GM19023 (cell line): Measurements from ENCODE around the gene MTHFR.
A peak's percentile ranks its signal among the peaks of the same experiment; 100 is the strongest.

Experiments
- ATAC-seq: cut with Tn5 transposase; IDR thresholded peaks from one replicate; pipeline ENCODE4 v1.9.1; 2021; ENCODE audit warnings: mild to moderate bottlenecking, moderate library complexity; ENCODE audit not compliant: unreplicated experiment

Gene MTHFR

GRCh38 chr1:11805422-11806306, at the start of gene MTHFR, which contains the start of gene CLCN6:
Gene MTHFR, minus strand, starts transcription at chr1:11805964. Its CDS starts 2,848 bp downstream, at chr1:11803116.
Gene CLCN6, plus strand, starts transcription at chr1:11806191. Its CDS starts 72 bp downstream, at chr1:11806263.
- ATAC-seq = peak; percentile 82

DNA sequence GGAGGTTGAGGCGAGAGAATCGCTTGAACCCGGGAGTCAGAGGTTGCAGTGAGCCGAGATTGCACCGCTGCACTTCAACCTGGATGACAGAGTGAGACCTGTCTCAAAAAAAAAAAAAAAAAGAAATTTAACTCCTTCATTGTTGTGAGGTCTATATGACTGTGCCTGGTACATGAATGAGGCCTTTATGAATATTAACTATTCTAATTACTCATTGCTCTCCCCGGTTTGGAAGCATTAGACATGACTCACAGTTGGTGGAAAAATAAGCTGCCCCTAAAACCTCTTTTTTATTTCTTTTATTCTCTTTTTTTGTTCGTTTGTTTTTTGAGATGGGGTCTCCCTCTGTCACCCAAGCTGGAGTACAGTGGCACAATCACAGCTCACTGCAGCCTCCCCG, 49.7 kb upstream of the MTHFR start:
- no peak for ATAC-seq

DNA sequence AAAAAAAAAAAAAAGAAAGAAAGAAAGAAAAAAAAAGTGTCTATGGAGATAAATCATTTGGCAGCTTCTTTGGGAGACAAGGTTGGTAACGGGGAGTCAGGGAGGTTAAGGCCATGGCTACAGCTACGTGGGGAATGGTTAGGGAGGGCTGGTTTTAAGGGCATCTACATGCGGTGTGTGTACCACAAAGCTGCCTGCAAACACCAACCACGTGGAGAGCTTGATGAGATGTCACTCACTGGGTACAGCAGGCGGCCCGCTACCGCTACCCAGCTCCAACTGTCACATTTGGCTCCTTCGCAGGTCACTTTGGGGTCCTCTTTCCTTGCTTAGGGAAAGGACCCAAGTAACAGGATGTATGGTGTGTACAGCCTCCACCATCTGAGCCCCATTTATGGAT, 48.8 kb upstream of the MTHFR start:
- no peak for ATAC-seq

DNA sequence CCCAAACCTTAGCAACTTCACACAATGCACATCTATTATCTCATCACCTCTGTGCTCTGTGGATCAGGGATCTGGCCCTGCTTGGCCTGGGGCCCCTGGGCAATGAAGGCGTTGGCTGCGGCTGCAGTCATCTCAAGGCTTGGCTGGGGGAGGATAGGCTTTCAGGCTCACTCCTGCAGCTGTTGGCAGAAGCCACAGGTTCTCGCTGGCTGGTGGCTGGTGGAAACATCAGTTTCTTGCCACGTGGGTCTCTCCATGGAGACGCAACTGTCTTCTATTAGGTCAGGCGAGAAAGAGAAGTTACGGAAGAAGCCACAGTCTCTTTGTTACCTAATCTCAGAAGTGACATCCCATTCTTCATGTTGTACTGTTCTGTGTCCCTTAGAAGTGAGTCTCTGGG, 45.4 kb upstream of the MTHFR start:
- ATAC-seq = no peak

DNA sequence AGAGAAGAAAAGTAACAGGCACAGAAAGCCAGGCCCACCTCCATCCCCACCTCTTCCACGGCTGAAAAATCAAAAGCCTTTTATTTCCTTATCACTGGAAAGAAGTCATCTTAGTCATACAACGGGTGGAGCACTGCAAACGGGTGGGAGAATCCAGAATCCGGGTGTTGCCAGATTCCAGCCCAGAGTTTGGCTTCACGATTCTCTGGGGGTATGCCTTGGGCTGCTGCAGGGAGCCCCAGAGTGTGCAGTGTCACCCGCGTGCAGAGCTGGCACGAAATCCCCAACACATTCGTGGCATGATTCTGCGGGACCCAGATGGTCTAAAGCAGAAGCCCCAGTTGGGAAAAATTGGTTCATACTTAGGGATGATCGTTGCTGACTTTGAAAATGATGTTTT, 44.4 kb upstream of the MTHFR start:
- no peak for ATAC-seq

DNA sequence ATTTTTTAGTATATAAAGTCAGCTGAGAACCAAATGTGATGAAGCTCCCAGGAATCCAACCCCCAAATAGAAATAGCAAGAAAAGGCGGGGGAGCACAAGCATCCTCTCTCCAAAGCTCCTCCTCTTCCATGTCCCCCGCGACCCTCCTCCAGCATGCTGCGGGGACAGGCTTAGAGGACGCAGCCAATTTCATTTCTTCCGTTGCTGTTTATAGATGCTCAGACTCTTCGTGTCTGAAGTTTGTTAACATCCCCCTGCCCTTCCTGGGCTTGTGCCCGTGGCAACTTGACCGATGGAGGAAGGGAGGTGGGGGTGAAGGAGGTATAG, 42.6 kb upstream of the MTHFR start:
- no peak for ATAC-seq

DNA sequence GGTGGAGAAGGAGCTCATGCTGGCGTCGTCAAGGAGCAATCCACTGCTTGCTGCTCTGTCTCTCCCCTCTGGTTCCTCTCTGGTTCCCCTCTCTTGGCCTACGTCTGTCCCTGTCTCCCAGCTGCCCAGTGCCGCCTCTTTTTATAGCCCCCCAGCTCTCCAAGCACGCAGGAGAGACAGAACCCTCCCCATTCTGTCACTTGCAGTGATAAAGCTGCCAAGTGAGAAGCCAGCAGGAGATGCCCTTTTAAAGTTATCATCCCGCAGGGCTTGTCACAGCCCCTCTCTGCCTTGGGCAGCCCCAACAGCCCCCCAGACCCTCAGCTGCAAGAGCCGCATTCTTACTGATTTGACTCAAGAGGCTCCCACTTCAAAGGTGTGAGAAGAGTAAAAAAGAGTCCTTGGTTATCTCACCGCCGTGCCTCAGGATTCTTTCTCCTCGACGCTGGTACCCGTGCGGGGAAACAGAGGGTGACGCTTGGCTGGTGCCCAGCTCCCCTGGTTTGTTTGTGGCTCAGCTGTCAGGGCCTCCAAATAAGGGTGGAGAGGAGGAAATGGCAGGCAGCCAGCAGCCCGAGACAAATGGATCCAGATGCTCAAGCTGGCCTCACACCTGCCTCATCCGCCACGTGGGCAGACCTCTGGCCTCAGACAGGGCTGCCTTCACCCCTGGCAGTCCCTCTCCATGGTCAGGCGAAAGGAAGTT, 42.1 kb upstream of the MTHFR start, which contains the start of gene NPPA:
Gene NPPA, minus strand, starts transcription at position 117 of the 706 bp plus-strand sequence. Its CDS starts 99 bp downstream, at position 18.
- no peak for ATAC-seq

DNA sequence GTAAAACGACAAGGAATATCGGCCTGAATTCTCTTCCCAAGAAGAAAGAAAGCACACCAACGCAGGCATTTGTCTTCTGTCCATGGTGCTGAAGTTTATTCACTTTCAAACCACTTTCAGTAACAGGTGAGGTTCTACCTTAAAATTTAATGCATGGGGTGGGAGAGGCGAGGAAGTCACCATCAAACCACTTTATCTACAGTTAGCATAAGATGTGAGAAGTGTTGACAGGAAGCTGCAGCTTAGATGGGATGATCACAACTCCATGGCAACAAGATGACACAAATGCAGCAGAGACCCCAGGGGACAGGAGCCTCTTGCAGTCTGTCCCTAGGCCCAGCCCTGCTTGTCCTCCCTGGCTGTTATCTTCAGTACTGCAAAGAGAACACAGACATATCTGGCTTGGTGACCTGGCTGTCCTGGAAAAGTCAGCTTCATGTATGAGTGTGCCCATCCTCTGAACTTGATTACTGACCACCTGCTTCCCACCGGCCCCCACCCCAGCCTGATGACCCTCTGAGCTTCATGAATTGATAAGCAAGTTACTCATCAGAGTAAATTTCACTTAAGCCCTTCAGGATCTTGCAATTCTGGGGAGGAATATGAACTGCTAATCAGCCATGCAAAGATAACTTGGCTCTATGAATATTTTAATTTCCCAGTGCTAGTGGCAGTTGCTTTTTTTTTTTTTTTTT, 40.0 kb upstream of the MTHFR start:
- ATAC-seq = no peak

- ATAC-seq = no peak
Observed at GRCh38 chr1:11842154-11843041, 36.6 kb upstream of the MTHFR start.

DNA sequence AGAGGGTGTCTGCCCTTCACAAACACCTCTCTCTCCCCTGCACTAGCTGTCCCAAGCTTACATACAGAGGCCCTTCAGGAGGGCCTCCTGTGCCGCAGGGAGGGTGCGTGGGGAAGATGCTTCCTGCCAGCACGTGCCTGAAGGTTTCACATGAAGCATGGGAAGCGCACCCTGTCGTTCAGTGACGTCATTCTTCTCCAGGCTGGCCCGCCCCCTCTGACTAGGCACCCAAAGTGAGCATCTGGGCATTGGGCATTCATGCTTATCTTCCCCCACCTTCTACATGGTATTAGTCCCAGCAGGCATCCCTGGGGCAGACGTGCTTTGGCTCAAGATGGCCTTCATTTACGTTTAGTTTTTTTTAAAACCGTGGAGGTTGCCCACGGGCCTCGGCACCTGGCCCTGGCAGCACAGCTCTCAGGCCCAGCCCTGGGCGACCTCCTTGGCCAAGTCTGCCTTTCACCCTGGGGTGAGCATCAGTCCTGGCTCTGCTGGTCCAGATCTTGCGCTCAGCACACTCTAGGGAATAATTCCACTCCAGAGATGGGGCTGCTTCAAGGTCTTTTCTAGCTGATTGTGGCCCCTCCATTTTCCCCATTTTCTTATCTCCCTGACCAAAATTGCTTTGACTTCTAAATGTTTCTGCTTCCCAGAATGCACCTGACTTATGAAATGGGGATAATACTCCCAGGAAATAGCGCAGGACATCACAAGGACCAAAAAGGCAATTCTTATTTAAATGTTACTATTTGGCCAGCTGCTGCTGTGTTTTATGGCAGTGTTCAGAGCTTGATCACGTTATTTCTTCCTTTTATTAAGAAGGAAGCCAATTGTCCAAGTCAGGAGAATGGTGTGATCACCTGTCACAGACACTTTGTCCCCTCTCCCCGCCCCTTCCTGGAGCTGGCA, 35.7 kb upstream of the MTHFR start:
- no peak for ATAC-seq

- no peak for ATAC-seq
Observed at GRCh38 chr1:11839727-11840705, 34.3 kb upstream of the MTHFR start.

DNA sequence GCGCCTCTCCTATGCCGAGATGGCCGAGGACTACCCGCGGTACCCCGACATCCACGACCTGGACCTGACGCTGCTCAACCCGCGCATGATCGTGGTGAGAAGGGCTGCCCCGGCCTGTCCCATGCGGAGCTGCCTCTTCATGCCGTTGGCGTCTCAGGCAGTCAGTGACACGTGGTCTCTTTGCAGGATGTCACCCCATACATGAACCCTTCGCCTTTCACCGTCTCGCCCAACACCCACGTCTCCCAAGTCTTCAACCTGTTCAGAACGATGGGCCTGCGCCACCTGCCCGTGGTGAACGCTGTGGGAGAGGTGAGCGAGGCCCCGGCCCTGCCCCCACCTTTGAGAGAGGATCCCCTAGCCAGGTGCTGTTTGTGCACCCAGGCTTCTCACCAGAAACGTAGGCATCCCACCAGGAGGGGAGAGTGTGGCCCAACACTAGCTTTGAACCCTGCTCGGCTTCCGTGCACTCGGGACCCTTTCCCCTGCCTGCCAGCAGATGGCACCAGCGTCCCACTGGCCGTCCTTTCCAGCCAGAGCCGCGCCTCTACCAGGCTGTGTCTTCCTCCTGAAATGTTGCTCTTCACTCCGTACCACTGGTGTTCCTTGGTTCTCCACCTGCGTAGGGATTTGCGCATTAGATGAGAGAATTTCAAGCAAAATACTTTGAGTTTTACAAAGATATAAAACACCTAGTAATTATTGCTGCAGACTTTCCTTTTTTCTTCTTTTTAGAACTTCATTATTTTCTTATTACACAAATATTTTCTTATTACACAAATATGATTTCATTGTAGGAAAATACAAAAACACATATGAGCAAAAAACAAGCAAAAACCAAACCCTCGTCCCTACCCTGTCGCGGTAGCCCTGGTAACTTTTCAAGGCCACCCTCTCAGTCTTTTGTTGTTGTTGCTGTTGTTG, 32.8 kb upstream of the MTHFR start:
- ATAC-seq = no peak

DNA sequence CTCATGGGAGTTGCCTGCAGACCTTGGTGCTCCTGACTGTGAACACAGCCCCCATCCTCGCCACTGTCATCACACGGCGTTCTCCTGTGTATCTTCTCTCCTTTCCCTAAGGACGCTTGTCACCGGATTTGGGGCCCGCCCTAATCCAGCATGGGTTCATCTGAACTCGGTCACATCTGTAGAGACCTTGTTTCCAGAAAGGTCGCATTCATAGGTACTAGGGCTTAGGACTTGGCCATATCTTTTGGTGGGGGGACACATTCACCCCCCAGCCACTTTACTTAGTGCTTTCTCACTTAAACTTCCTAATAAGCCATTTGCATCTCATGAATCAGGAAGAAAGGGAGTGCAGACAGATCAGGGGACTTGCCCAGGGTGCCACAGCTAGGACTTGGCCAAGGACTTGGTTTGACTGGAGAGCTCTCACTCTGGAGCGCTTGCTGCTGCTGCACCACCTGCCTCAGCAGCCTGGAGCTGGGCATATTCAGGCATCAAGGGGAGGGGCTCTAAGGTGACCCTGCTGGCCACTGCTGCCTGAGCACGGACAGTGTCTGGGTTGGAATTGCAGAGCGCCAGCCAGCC, 32.1 kb upstream of the MTHFR start:
- ATAC-seq = no peak

- ATAC-seq = no peak
Observed at GRCh38 chr1:11836955-11837766, 31.4 kb upstream of the MTHFR start.

GRCh38 chr1:11835441-11836225, 29.9 kb upstream of the MTHFR start:
- ATAC-seq = no peak
